Neuron (in vitro differentiated cells): ENCODE measurements around the gene PAK5.
"Not testable (repeated sequence)": the region's sequence is repeated elsewhere in the genome, so short reads cannot be mapped to it uniquely, and the experiment has no call there.

Experiments used
- H2AFZ ChIP-seq: one replicate; pipeline ENCODE4 v1.6.1; 2013; ENCODE audit warnings: low read depth, mild to moderate bottlenecking, inconsistent platforms, low read length, moderate library complexity
- H3K27me3 ChIP-seq: one replicate; pipeline ENCODE4 v1.6.1; 2013; ENCODE audit warnings: low read length; ENCODE audit not compliant: insufficient read depth
- H3K36me3 ChIP-seq: one replicate; pipeline ENCODE4 v1.6.1; 2013; ENCODE audit warnings: low read length; ENCODE audit not compliant: insufficient read depth
- H3K4me1 ChIP-seq: one replicate; pipeline ENCODE4 v1.6.1; 2013; ENCODE audit warnings: low read length; ENCODE audit not compliant: insufficient read depth
- H3K4me3 ChIP-seq: 2 replicates; pipeline ENCODE4 v1.5.1; 2013; ENCODE audit warnings: mild to moderate bottlenecking, low read length, moderate library complexity
- H3K9me3 ChIP-seq: one replicate; pipeline ENCODE4 v1.6.1; 2013; ENCODE audit warnings: low read length

Gene PAK5

DNA sequence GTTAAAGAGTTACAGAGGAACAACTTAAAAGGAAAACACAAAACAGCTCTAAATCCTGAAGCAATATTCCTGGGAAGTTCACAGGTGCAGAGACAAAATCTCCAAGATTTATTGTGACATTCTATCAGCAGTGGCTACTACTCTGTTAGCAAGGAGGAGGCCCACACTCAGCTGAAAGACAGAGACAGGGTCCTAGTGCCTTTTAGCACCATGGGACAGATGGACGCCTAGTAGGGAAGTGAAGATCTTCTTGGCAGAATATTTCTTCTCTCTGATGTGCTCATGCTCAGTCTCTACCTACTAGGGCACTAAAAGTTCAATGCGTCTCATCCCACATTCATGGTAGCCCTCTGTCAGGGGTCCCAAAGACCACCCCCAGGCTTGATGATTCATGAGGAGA lies 191.1 kb downstream of the PAK5 start:
- H2AFZ ChIP-seq = no peak overlapping the region
- H3K36me3 ChIP-seq = no peaks in the 10 kb centered on the region
- no peaks in the 10 kb centered on the region for H3K9me3 ChIP-seq
- H3K27me3 ChIP-seq = no peaks in the 10 kb centered on the region
- no peak overlapping the region for H3K4me3 ChIP-seq
- H3K4me1 ChIP-seq = peaks cover 3% of the 10 kb centered on the region

DNA sequence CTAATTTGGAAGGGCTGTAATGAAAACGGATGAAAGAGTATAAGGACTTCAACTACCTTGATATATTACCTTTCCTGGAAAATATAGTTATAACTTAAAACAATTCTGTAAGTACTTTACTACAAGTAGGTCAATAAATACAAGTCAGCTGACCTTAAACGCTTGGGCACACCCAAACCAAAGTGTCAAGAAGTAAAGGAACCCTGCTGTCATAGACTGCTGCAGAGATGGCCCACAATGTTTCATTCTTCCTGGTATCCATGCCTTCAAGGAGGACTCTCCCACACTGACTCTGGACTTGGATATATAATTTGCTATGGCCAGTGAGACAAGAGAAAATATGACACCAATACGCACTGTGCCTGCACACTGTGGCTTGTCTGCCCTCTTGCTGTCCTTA lies 192.5 kb downstream of the PAK5 start:
- Histone ChIP-seq H3K36me3 (no peaks in the 10 kb centered on the region), H3K27me3 (no peaks in the 10 kb centered on the region), H3K4me3 (no peak overlapping the region)

DNA sequence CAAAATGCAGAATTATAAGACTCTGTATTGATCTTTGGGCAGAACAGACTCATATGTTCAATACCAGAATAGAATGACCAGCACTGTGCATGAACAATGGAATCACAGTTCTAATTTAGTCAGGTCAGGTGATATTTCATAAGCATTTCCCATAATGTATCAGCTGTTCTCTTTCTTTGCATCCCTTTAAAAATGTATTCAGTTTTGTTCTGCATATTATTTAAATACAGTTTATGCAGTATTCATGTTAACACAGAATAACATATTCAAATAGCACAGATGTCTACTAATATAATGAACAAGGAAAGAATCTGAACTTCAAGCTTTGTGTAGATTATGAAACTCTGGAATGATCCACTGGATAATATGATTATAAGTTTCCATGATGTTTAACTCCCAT lies 196.0 kb downstream of the PAK5 start:
- Histone ChIP-seq H2AFZ (no peak overlapping the region), H3K9me3 (no peaks in the 10 kb centered on the region), H3K36me3 (no peaks in the 10 kb centered on the region), H3K4me1 (peaks cover 3% of the 10 kb centered on the region), H3K27me3 (no peaks in the 10 kb centered on the region), H3K4me3 (no peak overlapping the region)

More for the DNA sequence above, 192.5 kb downstream of the PAK5 start:
- H2AFZ ChIP-seq = no peak overlapping the region
- peaks cover 3% of the 10 kb centered on the region for H3K4me1 ChIP-seq
- H3K9me3 ChIP-seq = no peaks in the 10 kb centered on the region

- not testable (repeated sequence) for H3K36me3 ChIP-seq
Observed at GRCh38 chr20:9641499-9642000, 197.3 kb downstream of the PAK5 start.

DNA sequence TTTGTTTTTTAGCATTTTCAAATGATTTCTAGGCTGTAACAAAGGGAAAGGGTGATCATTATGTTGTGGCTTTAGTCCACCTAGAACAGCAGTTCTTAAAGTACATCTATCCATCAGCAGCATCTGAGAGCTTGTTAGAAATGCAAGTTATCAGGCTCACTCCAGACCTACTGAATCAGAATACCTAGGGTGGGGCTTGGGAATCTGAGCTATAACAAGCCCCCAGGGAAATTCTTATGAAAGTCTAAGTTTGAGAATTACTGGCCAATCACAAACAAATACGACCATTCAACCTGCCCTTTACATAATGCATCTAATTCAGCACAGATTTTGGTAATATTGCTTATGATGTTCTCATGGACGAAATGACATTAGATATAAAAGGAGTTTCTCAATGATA lies 201.0 kb downstream of the PAK5 start:
- Histone ChIP-seq H3K4me1 (no peaks in the 10 kb centered on the region), H3K4me3 (no peak overlapping the region), H3K27me3 (peaks cover under 1% of the 10 kb centered on the region), H2AFZ (no peak overlapping the region), H3K9me3 (no peaks in the 10 kb centered on the region), H3K36me3 (no peaks in the 10 kb centered on the region)

More at GRCh38 chr20:9641499-9642000, 197.3 kb downstream of the PAK5 start:
- not testable (repeated sequence) for H3K9me3 ChIP-seq, H3K4me3 ChIP-seq, H3K27me3 ChIP-seq, H3K4me1 ChIP-seq, H2AFZ ChIP-seq

DNA sequence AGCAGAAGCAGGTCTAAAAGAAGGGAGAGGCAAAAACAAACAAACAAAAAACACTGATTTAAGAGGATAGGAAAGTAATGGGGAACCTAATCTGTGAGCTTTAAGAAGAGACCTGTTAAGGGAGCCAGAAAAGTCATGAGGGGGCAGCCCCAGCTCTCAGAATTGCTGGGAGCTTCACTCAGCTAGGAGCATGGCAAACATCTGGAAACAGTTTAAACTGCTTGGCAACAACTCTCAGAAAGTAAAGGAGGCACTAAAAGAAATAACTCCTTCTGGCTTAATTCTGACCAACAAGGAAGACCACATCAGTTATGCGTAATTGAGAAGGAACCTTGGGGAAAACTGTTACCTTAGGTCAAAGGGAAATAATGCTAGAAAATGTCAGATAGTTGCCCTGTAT lies 203.1 kb downstream of the PAK5 start:
- H3K9me3 ChIP-seq = no peaks in the 10 kb centered on the region
- peaks cover 2% of the 10 kb centered on the region for H3K27me3 ChIP-seq

DNA sequence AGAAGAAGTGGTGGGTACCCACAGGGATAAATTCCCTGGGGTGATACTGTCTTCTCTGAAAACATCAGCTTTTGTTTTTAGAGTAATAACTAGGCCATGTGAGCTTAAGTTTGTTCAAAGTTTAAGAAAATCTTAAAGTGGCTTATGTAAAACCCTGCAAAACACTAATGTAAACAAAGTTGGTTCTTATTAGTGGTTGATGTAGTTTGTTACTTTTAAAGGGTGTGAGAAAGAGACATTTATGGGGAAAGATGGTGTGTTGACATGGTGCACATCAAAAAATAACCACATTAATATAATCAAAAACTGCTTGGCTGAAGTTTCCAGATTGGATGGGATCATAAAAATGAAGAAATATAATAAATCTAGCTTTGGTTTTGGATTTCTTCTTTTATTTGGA lies 204.5 kb downstream of the PAK5 start:
- Histone ChIP-seq H3K27me3 (peaks cover 2% of the 10 kb centered on the region), H3K9me3 (no peaks in the 10 kb centered on the region), H3K4me3 (no peak overlapping the region), H3K36me3 (no peaks in the 10 kb centered on the region), H3K4me1 (no peaks in the 10 kb centered on the region), H2AFZ (no peak overlapping the region)

More for the DNA sequence above, 203.1 kb downstream of the PAK5 start:
- Histone ChIP-seq H3K36me3 (no peaks in the 10 kb centered on the region), H3K4me1 (no peaks in the 10 kb centered on the region), H2AFZ (no peak overlapping the region), H3K4me3 (no peak overlapping the region)

DNA sequence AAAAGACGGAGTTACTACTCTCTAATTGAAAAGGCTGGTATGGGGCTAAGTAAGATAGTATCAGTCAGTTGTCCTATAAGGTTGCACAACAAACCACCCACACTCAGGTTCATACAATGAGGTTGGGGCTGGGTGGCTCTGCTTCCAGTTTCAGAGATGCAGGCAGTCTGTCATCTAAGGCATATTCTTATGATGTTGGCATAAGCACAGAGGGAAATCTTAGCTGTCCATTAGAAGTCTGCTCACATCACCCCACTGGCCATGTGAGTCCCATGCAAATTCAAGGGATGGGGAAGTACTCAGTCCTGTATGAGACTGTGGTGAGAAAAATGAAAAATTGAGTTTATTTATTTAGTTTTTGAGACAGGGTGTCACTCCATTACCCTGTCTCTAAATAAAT lies 205.9 kb downstream of the PAK5 start:
- H3K36me3 ChIP-seq = no peaks in the 10 kb centered on the region
- no peaks in the 10 kb centered on the region for H3K4me1 ChIP-seq

GRCh38 chr20:9632265-9632664 lies 206.6 kb downstream of the PAK5 start:
- Histone ChIP-seq H3K9me3 (no peaks in the 10 kb centered on the region), H2AFZ (no peak overlapping the region), H3K36me3 (no peaks in the 10 kb centered on the region), H3K4me3 (no peak overlapping the region), H3K4me1 (no peaks in the 10 kb centered on the region), H3K27me3 (peaks cover 2% of the 10 kb centered on the region)

More for the DNA sequence above, 205.9 kb downstream of the PAK5 start:
- Histone ChIP-seq H2AFZ (no peak overlapping the region), H3K27me3 (peaks cover 2% of the 10 kb centered on the region), H3K9me3 (no peaks in the 10 kb centered on the region), H3K4me3 (no peak overlapping the region)

- Histone ChIP-seq H3K9me3 (no peaks in the 10 kb centered on the region), H3K4me1 (no peaks in the 10 kb centered on the region), H3K4me3 (no peak overlapping the region), H3K27me3 (peaks cover 2% of the 10 kb centered on the region), H3K36me3 (no peaks in the 10 kb centered on the region), H2AFZ (no peak overlapping the region)
Observed at GRCh38 chr20:9630554-9630953, 208.3 kb downstream of the PAK5 start.

- H3K36me3 ChIP-seq = no peaks in the 10 kb centered on the region
- H3K9me3 ChIP-seq = no peaks in the 10 kb centered on the region
- H3K4me1 ChIP-seq = no peaks in the 10 kb centered on the region
- no peak overlapping the region for H3K4me3 ChIP-seq
- peaks cover 2% of the 10 kb centered on the region for H3K27me3 ChIP-seq
- no peak overlapping the region for H2AFZ ChIP-seq
Observed at GRCh38 chr20:9629831-9630230, 209.0 kb downstream of the PAK5 start.

GRCh38 chr20:9628589-9628988 lies 210.3 kb downstream of the PAK5 start:
- Histone ChIP-seq H3K4me1 (no peaks in the 10 kb centered on the region), H3K4me3 (no peak overlapping the region), H3K27me3 (peaks cover 2% of the 10 kb centered on the region), H3K9me3 (no peaks in the 10 kb centered on the region), H3K36me3 (no peaks in the 10 kb centered on the region), H2AFZ (no peak overlapping the region)

- H3K4me3 ChIP-seq = no peak overlapping the region
- H3K9me3 ChIP-seq = no peaks in the 10 kb centered on the region
- no peaks in the 10 kb centered on the region for H3K36me3 ChIP-seq
- H3K27me3 ChIP-seq = peaks cover 2% of the 10 kb centered on the region
- H2AFZ ChIP-seq = no peak overlapping the region
- no peaks in the 10 kb centered on the region for H3K4me1 ChIP-seq
Observed at GRCh38 chr20:9628141-9628540, 210.7 kb downstream of the PAK5 start.

DNA sequence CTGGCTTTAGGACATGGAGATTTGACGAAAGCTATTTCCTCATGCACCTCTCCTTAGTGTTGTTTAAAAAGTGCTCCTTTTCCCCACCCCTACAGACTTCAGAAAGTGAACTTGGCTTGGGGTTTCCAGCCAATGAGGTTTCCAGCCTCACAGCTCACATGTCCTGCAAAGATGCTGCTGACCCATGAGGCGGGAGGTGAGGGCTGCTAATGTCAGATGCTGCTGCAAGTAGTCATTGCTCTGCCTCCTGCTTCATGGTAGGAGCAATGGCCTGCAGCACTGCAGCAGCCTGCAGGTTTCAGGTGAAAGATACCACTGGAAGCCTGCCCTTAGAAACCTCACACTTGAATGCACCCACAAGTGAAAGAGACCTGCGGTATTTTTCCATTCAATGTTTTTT lies 211.7 kb downstream of the PAK5 start:
- Histone ChIP-seq H3K36me3 (no peaks in the 10 kb centered on the region), H3K4me3 (no peak overlapping the region), H3K27me3 (no peaks in the 10 kb centered on the region)

More for the DNA sequence above, 211.7 kb downstream of the PAK5 start:
- Histone ChIP-seq H2AFZ (no peak overlapping the region), H3K9me3 (no peaks in the 10 kb centered on the region), H3K4me1 (no peaks in the 10 kb centered on the region)
